ENCODE results near the gene ZNF774.

- TF ChIP-seq, protein P1, sequence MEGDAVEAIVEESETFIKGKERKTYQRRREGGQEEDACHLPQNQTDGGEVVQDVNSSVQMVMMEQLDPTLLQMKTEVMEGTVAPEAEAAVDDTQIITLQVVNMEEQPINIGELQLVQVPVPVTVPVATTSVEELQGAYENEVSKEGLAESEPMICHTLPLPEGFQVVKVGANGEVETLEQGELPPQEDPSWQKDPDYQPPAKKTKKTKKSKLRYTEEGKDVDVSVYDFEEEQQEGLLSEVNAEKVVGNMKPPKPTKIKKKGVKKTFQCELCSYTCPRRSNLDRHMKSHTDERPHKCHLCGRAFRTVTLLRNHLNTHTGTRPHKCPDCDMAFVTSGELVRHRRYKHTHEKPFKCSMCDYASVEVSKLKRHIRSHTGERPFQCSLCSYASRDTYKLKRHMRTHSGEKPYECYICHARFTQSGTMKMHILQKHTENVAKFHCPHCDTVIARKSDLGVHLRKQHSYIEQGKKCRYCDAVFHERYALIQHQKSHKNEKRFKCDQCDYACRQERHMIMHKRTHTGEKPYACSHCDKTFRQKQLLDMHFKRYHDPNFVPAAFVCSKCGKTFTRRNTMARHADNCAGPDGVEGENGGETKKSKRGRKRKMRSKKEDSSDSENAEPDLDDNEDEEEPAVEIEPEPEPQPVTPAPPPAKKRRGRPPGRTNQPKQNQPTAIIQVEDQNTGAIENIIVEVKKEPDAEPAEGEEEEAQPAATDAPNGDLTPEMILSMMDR (tag by site-specific recombination; IDR thresholded peaks at IDR 0.05) = no peak
- TF ChIP-seq ZIC2 (tag by site-specific recombination; IDR thresholded peaks at IDR 0.05) = no peak
- TF ChIP-seq KLF9 (tag by site-specific recombination; IDR thresholded peaks at IDR 0.05; ENCODE audit: low read depth) = no peak
- TF ChIP-seq, protein P2, sequence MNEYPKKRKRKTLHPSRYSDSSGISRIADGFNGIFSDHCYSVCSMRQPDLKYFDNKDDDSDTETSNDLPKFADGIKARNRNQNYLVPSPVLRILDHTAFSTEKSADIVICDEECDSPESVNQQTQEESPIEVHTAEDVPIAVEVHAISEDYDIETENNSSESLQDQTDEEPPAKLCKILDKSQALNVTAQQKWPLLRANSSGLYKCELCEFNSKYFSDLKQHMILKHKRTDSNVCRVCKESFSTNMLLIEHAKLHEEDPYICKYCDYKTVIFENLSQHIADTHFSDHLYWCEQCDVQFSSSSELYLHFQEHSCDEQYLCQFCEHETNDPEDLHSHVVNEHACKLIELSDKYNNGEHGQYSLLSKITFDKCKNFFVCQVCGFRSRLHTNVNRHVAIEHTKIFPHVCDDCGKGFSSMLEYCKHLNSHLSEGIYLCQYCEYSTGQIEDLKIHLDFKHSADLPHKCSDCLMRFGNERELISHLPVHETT (tag by site-specific recombination; IDR thresholded peaks at IDR 0.05) = no peak
- no peak for TF ChIP-seq ZNF248 (tag by site-specific recombination; IDR thresholded peaks at IDR 0.05)
- TF ChIP-seq YY1 (tag by site-specific recombination; IDR thresholded peaks at IDR 0.05) = no peak
- TF ChIP-seq ZBTB7A (tag by site-specific recombination; IDR thresholded peaks at IDR 0.05; ENCODE audit: low read depth) = no peak
- no peak for TF ChIP-seq ZNF473 (tag by site-specific recombination; IDR thresholded peaks at IDR 0.05)
- no peak for TF ChIP-seq ELK4 (IDR thresholded peaks at IDR 0.05; ENCODE audit: borderline replicate concordance, low read depth, low read length)
- TF ChIP-seq PATZ1 (tag by site-specific recombination; IDR thresholded peaks at IDR 0.05) = no peak
- no peak for TF ChIP-seq ZNF26 (tag by site-specific recombination; IDR thresholded peaks at IDR 0.05)
- no peak for TF ChIP-seq TCF7L2 (IDR thresholded peaks at IDR 0.05; ENCODE audit: borderline replicate concordance, low read depth, low read length)
- no peak for TF ChIP-seq ZNF549 (tag by site-specific recombination; IDR thresholded peaks at IDR 0.05)
- TF ChIP-seq, protein P3, sequence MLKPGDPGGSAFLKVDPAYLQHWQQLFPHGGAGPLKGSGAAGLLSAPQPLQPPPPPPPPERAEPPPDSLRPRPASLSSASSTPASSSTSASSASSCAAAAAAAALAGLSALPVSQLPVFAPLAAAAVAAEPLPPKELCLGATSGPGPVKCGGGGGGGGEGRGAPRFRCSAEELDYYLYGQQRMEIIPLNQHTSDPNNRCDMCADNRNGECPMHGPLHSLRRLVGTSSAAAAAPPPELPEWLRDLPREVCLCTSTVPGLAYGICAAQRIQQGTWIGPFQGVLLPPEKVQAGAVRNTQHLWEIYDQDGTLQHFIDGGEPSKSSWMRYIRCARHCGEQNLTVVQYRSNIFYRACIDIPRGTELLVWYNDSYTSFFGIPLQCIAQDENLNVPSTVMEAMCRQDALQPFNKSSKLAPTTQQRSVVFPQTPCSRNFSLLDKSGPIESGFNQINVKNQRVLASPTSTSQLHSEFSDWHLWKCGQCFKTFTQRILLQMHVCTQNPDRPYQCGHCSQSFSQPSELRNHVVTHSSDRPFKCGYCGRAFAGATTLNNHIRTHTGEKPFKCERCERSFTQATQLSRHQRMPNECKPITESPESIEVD (tag by site-specific recombination; IDR thresholded peaks at IDR 0.05) = no peak
Observed at GRCh38 chr15:90354986-90355385, 2.9 kb downstream of the ZNF774 start.
